Ishikawa (cell line): ENCODE results near the gene IZUMO1.

Experiments used
- CEBPB ChIP-seq: IDR thresholded peaks from 2 replicates; pipeline ENCODE4 v1.6.1; 2012
- EP300 ChIP-seq: IDR thresholded peaks from 2 replicates; pipeline ENCODE4 v1.6.1; 2012; ENCODE audit warnings: borderline replicate concordance
- RAD21 ChIP-seq: IDR thresholded peaks from 2 replicates; pipeline ENCODE4 v1.6.1; 2012; ENCODE audit warnings: low read depth
- TAF1 ChIP-seq: IDR thresholded peaks from 2 replicates; pipeline ENCODE4 v1.6.1; 2012; ENCODE audit warnings: low read depth, mild to moderate bottlenecking
- YY1 ChIP-seq: IDR thresholded peaks from 2 replicates; pipeline ENCODE4 v1.6.1; 2012; ENCODE audit warnings: low read depth
- ZBTB7A ChIP-seq: IDR thresholded peaks from 2 replicates; pipeline ENCODE4 v1.6.1; 2012; ENCODE audit warnings: low read depth
- TF ChIP-seq, protein P1 (sequence below): IDR thresholded peaks from 2 replicates; pipeline ENCODE4 v1.6.1; 2012; ENCODE audit warnings: low read depth, mild to moderate bottlenecking
- TF ChIP-seq, protein P2 (sequence below): IDR thresholded peaks from 2 replicates; pipeline ENCODE4 v1.6.1; 2012

DNA sequence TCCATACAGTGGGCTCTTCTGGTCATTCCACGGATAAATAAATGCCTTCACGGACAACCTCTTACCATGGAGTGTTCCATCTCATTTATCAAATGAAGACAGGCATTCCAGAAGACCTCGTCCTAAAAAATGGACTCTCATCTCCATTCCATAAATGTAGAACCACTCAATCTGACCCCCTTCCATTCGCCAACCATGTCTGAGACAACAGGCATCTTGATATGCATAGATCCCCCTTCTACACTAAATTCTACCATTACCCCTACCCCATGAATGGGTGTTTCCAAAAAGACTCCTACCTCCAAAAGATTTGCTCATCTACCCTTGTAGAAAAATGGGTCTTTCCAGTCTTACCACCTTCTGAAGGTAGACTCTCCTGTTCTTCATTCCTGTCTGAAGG lies 15.3 kb downstream of the IZUMO1 start:
- TF ChIP-seq, protein P1, sequence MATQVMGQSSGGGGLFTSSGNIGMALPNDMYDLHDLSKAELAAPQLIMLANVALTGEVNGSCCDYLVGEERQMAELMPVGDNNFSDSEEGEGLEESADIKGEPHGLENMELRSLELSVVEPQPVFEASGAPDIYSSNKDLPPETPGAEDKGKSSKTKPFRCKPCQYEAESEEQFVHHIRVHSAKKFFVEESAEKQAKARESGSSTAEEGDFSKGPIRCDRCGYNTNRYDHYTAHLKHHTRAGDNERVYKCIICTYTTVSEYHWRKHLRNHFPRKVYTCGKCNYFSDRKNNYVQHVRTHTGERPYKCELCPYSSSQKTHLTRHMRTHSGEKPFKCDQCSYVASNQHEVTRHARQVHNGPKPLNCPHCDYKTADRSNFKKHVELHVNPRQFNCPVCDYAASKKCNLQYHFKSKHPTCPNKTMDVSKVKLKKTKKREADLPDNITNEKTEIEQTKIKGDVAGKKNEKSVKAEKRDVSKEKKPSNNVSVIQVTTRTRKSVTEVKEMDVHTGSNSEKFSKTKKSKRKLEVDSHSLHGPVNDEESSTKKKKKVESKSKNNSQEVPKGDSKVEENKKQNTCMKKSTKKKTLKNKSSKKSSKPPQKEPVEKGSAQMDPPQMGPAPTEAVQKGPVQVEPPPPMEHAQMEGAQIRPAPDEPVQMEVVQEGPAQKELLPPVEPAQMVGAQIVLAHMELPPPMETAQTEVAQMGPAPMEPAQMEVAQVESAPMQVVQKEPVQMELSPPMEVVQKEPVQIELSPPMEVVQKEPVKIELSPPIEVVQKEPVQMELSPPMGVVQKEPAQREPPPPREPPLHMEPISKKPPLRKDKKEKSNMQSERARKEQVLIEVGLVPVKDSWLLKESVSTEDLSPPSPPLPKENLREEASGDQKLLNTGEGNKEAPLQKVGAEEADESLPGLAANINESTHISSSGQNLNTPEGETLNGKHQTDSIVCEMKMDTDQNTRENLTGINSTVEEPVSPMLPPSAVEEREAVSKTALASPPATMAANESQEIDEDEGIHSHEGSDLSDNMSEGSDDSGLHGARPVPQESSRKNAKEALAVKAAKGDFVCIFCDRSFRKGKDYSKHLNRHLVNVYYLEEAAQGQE, result no peak
- TF ChIP-seq TAF1 (no peak), EP300 (no peak), CEBPB (no peak), YY1 (no peak), ZBTB7A (no peak), RAD21 (no peak)
- TF ChIP-seq, protein P2, sequence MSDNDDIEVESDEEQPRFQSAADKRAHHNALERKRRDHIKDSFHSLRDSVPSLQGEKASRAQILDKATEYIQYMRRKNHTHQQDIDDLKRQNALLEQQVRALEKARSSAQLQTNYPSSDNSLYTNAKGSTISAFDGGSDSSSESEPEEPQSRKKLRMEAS, result no peak
